Osteocyte (in vitro differentiated cells): ENCODE data around the gene PCGF3. TPM values are rescaled to one million over a fixed set of nuclear protein-coding genes. Genes with fewer than 3 reads are reported as not detected.
A peak's percentile ranks its signal among the peaks of the same experiment; 100 is the strongest.
"Not testable (repeated sequence)": the region's sequence is repeated elsewhere in the genome, so short reads cannot be mapped to it uniquely, and the experiment has no call there.

ENCODE experiments used
- DNase-seq: peaks from one replicate; pipeline ENCODE4 v3.0.0; 2021; ENCODE audit warnings: mixed read lengths; ENCODE audit not compliant: unreplicated experiment; ENCODE audit errors: extremely low spot score
- H3K27ac Mint-ChIP-seq: one replicate; pipeline ENCODE4 v1.8.0; 2021; ENCODE audit warnings: mild to moderate bottlenecking, mixed read lengths; ENCODE audit not compliant: unreplicated experiment
- H3K27me3 Mint-ChIP-seq: one replicate; pipeline ENCODE4 v1.8.0; 2021; ENCODE audit warnings: mixed read lengths; ENCODE audit not compliant: unreplicated experiment
- H3K36me3 Mint-ChIP-seq: one replicate; pipeline ENCODE4 v1.8.0; 2021; ENCODE audit warnings: mixed read lengths; ENCODE audit not compliant: unreplicated experiment
- H3K4me1 Mint-ChIP-seq: one replicate; pipeline ENCODE4 v1.8.0; 2021; ENCODE audit warnings: mixed read lengths; ENCODE audit not compliant: unreplicated experiment
- H3K4me3 Mint-ChIP-seq: one replicate; pipeline ENCODE4 v1.8.0; 2021; ENCODE audit warnings: mild to moderate bottlenecking, moderate library complexity, mixed read lengths; ENCODE audit not compliant: unreplicated experiment
- H3K9me3 Mint-ChIP-seq: one replicate; pipeline ENCODE4 v1.8.0; 2021; ENCODE audit warnings: mixed read lengths; ENCODE audit not compliant: unreplicated experiment
- CTCF ChIP-seq: fragments of 200-600 bp; sonication (generic); IDR thresholded peaks from 2 replicates; pipeline ENCODE4 v1.5.0; 2021; ENCODE audit warnings: antibody characterized with exemption, mild to moderate bottlenecking, moderate library complexity
- total RNA-seq: library from RNA; stranded (reverse); gene quantifications from 2 replicates; pipeline ENCODE4 v1.2.1, GENCODE V29; 2021

Gene PCGF3
- total RNA-seq, 1 donor from 2014 or later, result 70.0 TPM

- Mint-ChIP-seq H3K9me3 (no peaks in the 10 kb centered on the region), H3K36me3 (peaks cover 39% of the 10 kb centered on the region), H3K27ac (no peak overlapping the region), H3K4me1 (peaks cover 30% of the 10 kb centered on the region), H3K27me3 (no peaks in the 10 kb centered on the region), H3K4me3 (no peak overlapping the region)
- TF ChIP-seq CTCF, result no peak
- no peak for DNase-seq
Observed at GRCh38 chr4:751676-752075, 46.0 kb downstream of the PCGF3 start.

- H3K9me3 Mint-ChIP-seq, result no peaks in the 10 kb centered on the region
- TF ChIP-seq CTCF, result no peak
- H3K27me3 Mint-ChIP-seq, result no peaks in the 10 kb centered on the region
- H3K4me1 Mint-ChIP-seq, result peaks cover 30% of the 10 kb centered on the region
- H3K27ac Mint-ChIP-seq, result no peak overlapping the region
- DNase-seq, result no peak
- no peak overlapping the region for H3K4me3 Mint-ChIP-seq
- peaks cover 41% of the 10 kb centered on the region for H3K36me3 Mint-ChIP-seq
Observed at GRCh38 chr4:752196-752861, 46.7 kb downstream of the PCGF3 start.

- Mint-ChIP-seq H3K36me3 (peaks cover 37% of the 10 kb centered on the region), H3K4me1 (peaks cover 27% of the 10 kb centered on the region)
- not testable (repeated sequence) for H3K27ac Mint-ChIP-seq, H3K4me3 Mint-ChIP-seq, H3K27me3 Mint-ChIP-seq, DNase-seq, H3K9me3 Mint-ChIP-seq
Observed at GRCh38 chr4:753186-753585, 47.6 kb downstream of the PCGF3 start.

GRCh38 chr4:754221-755120 is 48.8 kb downstream of the PCGF3 start:
- no peak for TF ChIP-seq CTCF
- no peaks in the 10 kb centered on the region for H3K27me3 Mint-ChIP-seq
- peaks cover 33% of the 10 kb centered on the region for H3K36me3 Mint-ChIP-seq
- DNase-seq, result no peak
- H3K27ac Mint-ChIP-seq, result no peak overlapping the region
- H3K4me1 Mint-ChIP-seq, result peaks cover 26% of the 10 kb centered on the region
- H3K9me3 Mint-ChIP-seq, result no peaks in the 10 kb centered on the region
- H3K4me3 Mint-ChIP-seq, result no peak overlapping the region

GRCh38 chr4:757111-757510 is 51.5 kb downstream of the PCGF3 start:
- TF ChIP-seq CTCF, result no peak
- H3K36me3 Mint-ChIP-seq, result peaks cover 40% of the 10 kb centered on the region
- H3K4me1 Mint-ChIP-seq, result peaks cover 2% of the 10 kb centered on the region
- DNase-seq, result no peak
- no peaks in the 10 kb centered on the region for H3K27me3 Mint-ChIP-seq
- H3K27ac Mint-ChIP-seq, result no peak overlapping the region
- H3K4me3 Mint-ChIP-seq, result no peak overlapping the region
- no peaks in the 10 kb centered on the region for H3K9me3 Mint-ChIP-seq

- peaks cover 46% of the 10 kb centered on the region for H3K36me3 Mint-ChIP-seq
- not testable (repeated sequence) for H3K9me3 Mint-ChIP-seq, H3K27me3 Mint-ChIP-seq, H3K4me1 Mint-ChIP-seq, DNase-seq, H3K4me3 Mint-ChIP-seq
- peak overlapping the region; percentile 1 for H3K27ac Mint-ChIP-seq
Observed at GRCh38 chr4:759810-760209, 54.2 kb downstream of the PCGF3 start.
